HCT116 (cell line): ENCODE measurements around the gene GIT1.

Source experiments
- CEBPB ChIP-seq: IDR thresholded peaks from 2 replicates; pipeline ENCODE4 v1.6.1; 2012; ENCODE audit warnings: low read depth
- CTCF ChIP-seq, 3 experiments: fragments of 200-600 bp in 1 of 3; sonication (generic) in 1 of 3; IDR thresholded peaks in 2 of 3; conservative IDR thresholded peaks in 1 of 3; 2 replicates each; pipeline ENCODE4 v1.5.1; 2012 to 2017; ENCODE audit warnings: low read depth in 2 of 3, low read length in 2 of 3, antibody characterized with exemption in 1 of 3, borderline replicate concordance in 1 of 3, control low read depth in 1 of 3, mild to moderate bottlenecking in 1 of 3, mixed read lengths in 1 of 3, mixed run types in 1 of 3, moderate library complexity in 1 of 3; ENCODE audit not compliant: insufficient read depth in 1 of 3
- EGR1 ChIP-seq: IDR thresholded peaks from 2 replicates; pipeline ENCODE4 v1.6.1; 2012; ENCODE audit warnings: low read depth
- EZH2 ChIP-seq: fragments of 200-600 bp; sonication (generic); IDR thresholded peaks from 2 replicates; pipeline ENCODE4 v1.6.1; 2017; ENCODE audit warnings: antibody characterized with exemption, mixed run types
- EZH2phosphoT487 ChIP-seq: fragments of 200-600 bp; IDR thresholded peaks from 2 replicates; pipeline ENCODE4 v1.6.1; 2018; ENCODE audit warnings: antibody characterized with exemption, borderline replicate concordance
- MAX ChIP-seq: IDR thresholded peaks from 2 replicates; pipeline ENCODE4 v1.6.1; 2012
- POLR2A ChIP-seq: IDR thresholded peaks from 2 replicates; pipeline ENCODE4 v1.7.0; 2011; ENCODE audit warnings: borderline replicate concordance; ENCODE audit not compliant: insufficient read depth, insufficient read length; ENCODE audit errors: extremely low read depth
- POLR2AphosphoS5 ChIP-seq: IDR thresholded peaks from 2 replicates; pipeline ENCODE4 v1.6.1; 2011; ENCODE audit warnings: mild to moderate bottlenecking, low read depth, low read length, moderate library complexity
- RAD21 ChIP-seq: IDR thresholded peaks from 2 replicates; pipeline ENCODE4 v1.6.1; 2012; ENCODE audit warnings: low read depth, mild to moderate bottlenecking
- TCF7L2 ChIP-seq: IDR thresholded peaks from 2 replicates; pipeline ENCODE4 v1.7.0; 2011; ENCODE audit warnings: borderline replicate concordance, inconsistent platforms; ENCODE audit not compliant: insufficient read depth, insufficient read length; ENCODE audit errors: extremely low read depth
- ZFX ChIP-seq: fragments of 450-650 bp; IDR thresholded peaks from 2 replicates; pipeline ENCODE4 v1.6.1; 2017
- ZNF274 ChIP-seq: fragments of 200-500 bp; sonication (Bioruptor generic); IDR thresholded peaks from 2 replicates; pipeline ENCODE4 v1.6.1; 2014; ENCODE audit warnings: mild to moderate bottlenecking, low read depth, low read length, inconsistent platforms
- TF ChIP-seq, protein P1 (sequence below): IDR thresholded peaks from 2 replicates; pipeline ENCODE4 v1.6.1; 2012

DNA sequence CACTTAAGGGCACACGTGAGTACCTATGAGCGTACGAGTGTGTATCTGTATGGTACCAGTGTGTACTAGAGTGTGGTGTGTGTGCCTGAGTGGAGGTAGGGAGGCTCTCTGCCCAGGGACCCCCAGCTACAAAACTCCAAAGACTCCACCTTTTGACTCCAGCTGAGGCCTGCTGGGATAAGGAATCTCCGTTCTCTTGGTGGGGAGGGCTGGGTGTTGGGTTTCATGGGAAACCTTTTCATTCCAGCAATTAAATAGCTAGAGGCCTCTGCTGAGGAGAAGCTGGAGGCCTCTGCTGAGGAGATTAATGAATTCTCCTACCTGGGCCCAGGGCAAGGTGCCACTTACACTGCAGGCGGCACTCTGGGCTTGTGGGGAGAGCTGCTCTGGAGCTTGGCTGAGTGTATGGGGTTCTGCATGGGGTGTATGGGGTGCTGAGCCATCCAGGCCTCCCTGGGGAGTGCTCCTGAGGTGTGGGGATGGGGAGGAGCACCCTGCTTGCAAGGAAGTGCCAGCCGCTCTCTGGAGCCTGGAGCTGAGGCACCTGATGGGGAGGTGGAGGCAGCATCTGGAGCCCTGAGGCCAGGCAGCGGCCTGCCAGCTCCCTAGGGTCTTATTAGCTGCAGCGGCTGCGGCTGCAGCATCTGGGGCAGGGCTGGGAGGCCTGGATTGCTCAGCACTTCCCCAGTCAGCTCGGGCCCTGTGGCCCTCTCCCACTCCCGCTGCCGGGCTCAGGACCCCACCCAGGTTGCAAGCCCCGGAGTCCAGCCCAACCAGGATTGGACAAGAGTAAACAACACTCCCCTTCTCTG lies 8.1 kb upstream of the GIT1 start:
- TF ChIP-seq CEBPB = no peak
- no peak for TF ChIP-seq CTCF (IDR thresholded peaks at IDR 0.05 in 2 of 3, conservative IDR thresholded peaks at IDR 0.05 in 1 of 3; ENCODE audit: borderline replicate concordance in 1 of 3, insufficient read depth in 1 of 3, low read depth in 2 of 3, low read length in 2 of 3)
- TF ChIP-seq EZH2 = no peak
- TF ChIP-seq EZH2phosphoT487 = no peak
- no peak for TF ChIP-seq POLR2A
- TF ChIP-seq ZNF274 = no peak
- no peak for TF ChIP-seq POLR2AphosphoS5
- no peak for TF ChIP-seq MAX
- TF ChIP-seq TCF7L2 = no peak
- no peak for TF ChIP-seq EGR1
- no peak for TF ChIP-seq RAD21
- no peak for TF ChIP-seq ZFX
- TF ChIP-seq, protein P1, sequence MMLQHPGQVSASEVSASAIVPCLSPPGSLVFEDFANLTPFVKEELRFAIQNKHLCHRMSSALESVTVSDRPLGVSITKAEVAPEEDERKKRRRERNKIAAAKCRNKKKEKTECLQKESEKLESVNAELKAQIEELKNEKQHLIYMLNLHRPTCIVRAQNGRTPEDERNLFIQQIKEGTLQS = no peak
